GM13977 (cell line): ENCODE data around the gene HS6ST1.

Experiments used
- DNase-seq: peaks from one replicate; pipeline ENCODE4 v3.0.0; 2012; ENCODE audit warnings: low spot score
- CTCF ChIP-seq: IDR thresholded peaks from 2 replicates; pipeline ENCODE4 v1.5.1; 2012; ENCODE audit warnings: mild to moderate bottlenecking, control low read depth; ENCODE audit not compliant: insufficient read depth; ENCODE audit errors: extremely low read depth, missing control alignments
- in situ Hi-C: fragments of 300-500 bp; cut with MboI; formaldehyde crosslinking; loops from one replicate; pipeline ENCODE4 v1.12.0; 2022; ENCODE audit warnings: low sequenced_read_pairs, low pct_unique_long_range_greater_than_20kb, mixed read lengths, inconsistent platforms; ENCODE audit not compliant: unreplicated experiment

The HS6ST1 gene

GRCh38 chr2:128327180-128327964 lies 8.7 kb upstream of the HS6ST1 start:
- DNase-seq: no peak
- TF ChIP-seq CTCF: no peak
- in situ Hi-C loops: no loop called here

GRCh38 chr2:128326346-128326745 lies 7.7 kb upstream of the HS6ST1 start:
- in situ Hi-C loops: no loop called here
- TF ChIP-seq CTCF: no peak
- no peak for DNase-seq

GRCh38 chr2:128325611-128326181 lies 7.0 kb upstream of the HS6ST1 start:
- in situ Hi-C loops: no loop called here
- no peak for DNase-seq
- TF ChIP-seq CTCF: no peak

GRCh38 chr2:128324897-128325410 lies 6.3 kb upstream of the HS6ST1 start:
- no peak for TF ChIP-seq CTCF
- no peak for DNase-seq
- in situ Hi-C loops: no loop called here

GRCh38 chr2:128324008-128324896 lies 5.6 kb upstream of the HS6ST1 start:
- no peak for DNase-seq
- no peak for TF ChIP-seq CTCF
- in situ Hi-C loops: no loop called here

GRCh38 chr2:128323555-128323931 lies 4.9 kb upstream of the HS6ST1 start:
- no peak for TF ChIP-seq CTCF
- DNase-seq: no peak
- in situ Hi-C loops: no loop called here
